ENCODE results near the gene RIIAD1.
A peak's percentile ranks its signal among the peaks of the same experiment; 100 is the strongest.
"Not testable (repeated sequence)": the region's sequence is repeated elsewhere in the genome, so short reads cannot be mapped to it uniquely, and the experiment has no call there.

RIIAD1 gene, protein sequence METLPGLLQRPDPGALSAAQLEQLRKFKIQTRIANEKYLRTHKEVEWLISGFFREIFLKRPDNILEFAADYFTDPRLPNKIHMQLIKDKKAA

DNA sequence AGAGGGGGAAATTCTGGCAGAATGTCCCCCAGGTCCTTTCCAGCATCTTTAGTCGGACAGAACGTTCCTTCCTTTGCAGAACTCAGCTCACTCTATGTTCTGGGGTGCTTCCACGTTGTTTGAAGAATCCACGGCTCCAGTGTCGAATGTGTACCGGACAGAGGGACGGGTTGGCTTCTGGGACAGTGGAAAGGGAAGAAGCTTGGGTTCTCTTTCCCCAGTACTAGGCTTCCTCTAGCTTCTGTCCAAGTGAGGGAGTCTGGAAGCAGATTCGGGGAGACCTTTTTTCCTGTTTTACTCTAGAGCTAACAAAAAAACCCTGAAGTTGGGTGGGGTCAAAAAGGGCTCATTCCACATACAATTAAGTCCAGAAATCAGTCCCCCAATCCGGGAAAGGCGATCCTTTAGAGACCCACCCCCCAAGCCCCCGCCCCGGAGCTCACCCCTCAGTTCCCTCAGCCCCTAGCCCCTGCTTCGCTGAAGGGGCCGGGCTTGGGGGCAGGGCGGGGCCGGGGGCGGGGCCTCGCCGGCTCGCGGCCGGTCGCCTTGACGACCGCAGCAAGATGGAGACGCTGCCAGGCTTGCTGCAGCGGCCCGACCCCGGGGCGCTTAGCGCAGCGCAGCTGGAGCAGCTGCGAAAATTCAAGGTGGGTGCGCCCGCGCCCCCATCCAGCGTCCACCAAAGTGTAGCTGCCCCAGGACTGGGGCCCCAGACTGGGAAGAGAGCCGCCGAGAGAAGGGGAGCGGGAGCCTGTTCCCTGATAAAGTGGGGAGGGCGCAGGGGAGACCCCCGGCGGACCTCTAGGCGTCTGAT, at the start of gene RIIAD1:
TSS of gene RIIAD1 (plus strand) at position 549 of the 814 bp plus-strand sequence. CDS start at position 564, 15 bp downstream.
- Mint-ChIP-seq H3K36me3 (no peaks in the 10 kb centered on the region), H3K9me3 (no peaks in the 10 kb centered on the region), H3K4me3 (peak within 1 kb of the TSS; percentile 85), H3K4me1 (peaks cover 26% of the 10 kb centered on the region), H3K27me3 (peaks cover 62% of the 10 kb centered on the region), H3K27ac (no peak within 1 kb of the TSS)
- ATAC-seq: peak; percentile 82

GRCh38 chr1:151673407-151673806, 47.9 kb upstream of the RIIAD1 start:
- H3K27me3 Mint-ChIP-seq: no peaks in the 10 kb centered on the region
- peaks cover 76% of the 10 kb centered on the region for H3K36me3 Mint-ChIP-seq
- no peak overlapping the region for H3K4me3 Mint-ChIP-seq
- H3K9me3 Mint-ChIP-seq: peaks cover 7% of the 10 kb centered on the region
- H3K27ac Mint-ChIP-seq: no peak overlapping the region
- ATAC-seq: no peak
- H3K4me1 Mint-ChIP-seq: no peaks in the 10 kb centered on the region

GRCh38 chr1:151680391-151680790, 40.9 kb upstream of the RIIAD1 start:
- ATAC-seq: no peak
- no peak overlapping the region for H3K4me3 Mint-ChIP-seq

GRCh38 chr1:151680826-151681225, 40.5 kb upstream of the RIIAD1 start:
- H3K4me3 Mint-ChIP-seq: no peak overlapping the region
- peaks cover 6% of the 10 kb centered on the region for H3K4me1 Mint-ChIP-seq
- no peak overlapping the region for H3K27ac Mint-ChIP-seq
- ATAC-seq: no peak
- peaks cover 39% of the 10 kb centered on the region for H3K36me3 Mint-ChIP-seq
- no peaks in the 10 kb centered on the region for H3K9me3 Mint-ChIP-seq
- no peaks in the 10 kb centered on the region for H3K27me3 Mint-ChIP-seq

More at GRCh38 chr1:151680391-151680790, 40.9 kb upstream of the RIIAD1 start:
- Mint-ChIP-seq H3K27me3 (no peaks in the 10 kb centered on the region), H3K9me3 (no peaks in the 10 kb centered on the region), H3K27ac (no peak overlapping the region), H3K36me3 (peaks cover 39% of the 10 kb centered on the region), H3K4me1 (peaks cover 6% of the 10 kb centered on the region)

DNA sequence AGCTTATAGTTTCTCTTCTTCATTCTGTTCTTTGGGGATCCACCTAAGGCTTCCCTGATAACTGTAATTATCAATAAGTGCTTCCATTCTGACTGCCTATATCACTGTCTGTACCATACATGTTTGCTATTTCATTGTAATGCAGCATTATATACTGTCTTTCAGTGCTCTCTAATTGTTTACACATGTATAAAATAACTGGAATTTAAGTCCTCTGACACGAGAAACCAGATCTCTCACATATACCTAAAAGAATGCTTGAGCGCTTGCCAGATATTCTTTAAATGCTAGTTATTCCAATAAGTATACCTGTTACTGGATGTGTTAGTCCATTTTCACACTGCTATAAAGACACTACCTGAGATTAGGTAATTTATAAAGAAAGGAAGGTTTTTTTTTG, 39.4 kb upstream of the RIIAD1 start:
- no peaks in the 10 kb centered on the region for H3K9me3 Mint-ChIP-seq
- no peaks in the 10 kb centered on the region for H3K27me3 Mint-ChIP-seq
- H3K27ac Mint-ChIP-seq: no peak overlapping the region
- H3K4me1 Mint-ChIP-seq: peaks cover 6% of the 10 kb centered on the region
- peaks cover 43% of the 10 kb centered on the region for H3K36me3 Mint-ChIP-seq
- H3K4me3 Mint-ChIP-seq: no peak overlapping the region
- ATAC-seq: no peak

DNA sequence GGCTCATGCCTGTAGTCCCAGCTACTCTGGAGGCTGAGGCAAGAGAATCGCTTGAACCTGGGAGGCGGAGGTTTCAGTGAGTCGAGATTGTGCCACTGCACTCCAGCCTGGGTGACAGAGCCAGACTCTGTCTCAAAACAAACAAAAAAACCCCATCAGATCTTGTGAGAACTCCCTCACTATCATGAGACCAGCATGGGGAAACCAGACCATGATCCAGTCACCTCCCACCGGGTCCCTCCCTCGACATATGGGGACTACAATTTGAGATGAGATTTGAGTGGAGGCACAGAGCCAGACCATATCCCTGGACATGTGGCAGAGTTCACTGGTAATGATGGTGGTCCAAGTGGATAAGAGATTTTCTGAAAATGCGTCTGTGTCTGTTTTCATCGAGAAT, 38.4 kb upstream of the RIIAD1 start:
- H3K4me3 Mint-ChIP-seq, H3K4me1 Mint-ChIP-seq, ATAC-seq, H3K27ac Mint-ChIP-seq, H3K9me3 Mint-ChIP-seq, H3K27me3 Mint-ChIP-seq: not testable (repeated sequence)
- H3K36me3 Mint-ChIP-seq: peaks cover 42% of the 10 kb centered on the region

GRCh38 chr1:151684128-151684527, 37.2 kb upstream of the RIIAD1 start:
- H3K36me3 Mint-ChIP-seq: peaks cover 34% of the 10 kb centered on the region
- H3K27me3 Mint-ChIP-seq: no peaks in the 10 kb centered on the region

GRCh38 chr1:151686561-151686960, 34.8 kb upstream of the RIIAD1 start:
- Mint-ChIP-seq H3K27me3 (no peaks in the 10 kb centered on the region), H3K27ac (no peak overlapping the region), H3K9me3 (no peaks in the 10 kb centered on the region), H3K4me1 (peaks cover 5% of the 10 kb centered on the region), H3K36me3 (peaks cover 19% of the 10 kb centered on the region), H3K4me3 (no peak overlapping the region)
- no peak for ATAC-seq

More at GRCh38 chr1:151684128-151684527, 37.2 kb upstream of the RIIAD1 start:
- no peak for ATAC-seq
- Mint-ChIP-seq H3K27ac (no peak overlapping the region), H3K4me1 (peaks cover 6% of the 10 kb centered on the region), H3K9me3 (no peaks in the 10 kb centered on the region), H3K4me3 (no peak overlapping the region)

GRCh38 chr1:151689494-151689893, 31.8 kb upstream of the RIIAD1 start:
- Mint-ChIP-seq H3K9me3 (no peaks in the 10 kb centered on the region), H3K4me1 (peaks cover 7% of the 10 kb centered on the region), H3K4me3 (no peak overlapping the region), H3K36me3 (peaks cover 35% of the 10 kb centered on the region), H3K27ac (no peak overlapping the region), H3K27me3 (no peaks in the 10 kb centered on the region)
- ATAC-seq: no peak

GRCh38 chr1:151692226-151692625, 29.1 kb upstream of the RIIAD1 start:
- Mint-ChIP-seq H3K9me3 (no peaks in the 10 kb centered on the region), H3K4me3 (no peak overlapping the region), H3K36me3 (peaks cover 54% of the 10 kb centered on the region), H3K4me1 (peaks cover 7% of the 10 kb centered on the region), H3K27ac (no peak overlapping the region), H3K27me3 (no peaks in the 10 kb centered on the region)
- no peak for ATAC-seq

GRCh38 chr1:151693057-151693651, 28.2 kb upstream of the RIIAD1 start:
- no peak overlapping the region for H3K4me3 Mint-ChIP-seq
- H3K9me3 Mint-ChIP-seq: no peaks in the 10 kb centered on the region
- H3K27me3 Mint-ChIP-seq: no peaks in the 10 kb centered on the region
- H3K36me3 Mint-ChIP-seq: peaks cover 63% of the 10 kb centered on the region
- peaks cover 7% of the 10 kb centered on the region for H3K4me1 Mint-ChIP-seq
- no peak overlapping the region for H3K27ac Mint-ChIP-seq
- ATAC-seq: no peak

DNA sequence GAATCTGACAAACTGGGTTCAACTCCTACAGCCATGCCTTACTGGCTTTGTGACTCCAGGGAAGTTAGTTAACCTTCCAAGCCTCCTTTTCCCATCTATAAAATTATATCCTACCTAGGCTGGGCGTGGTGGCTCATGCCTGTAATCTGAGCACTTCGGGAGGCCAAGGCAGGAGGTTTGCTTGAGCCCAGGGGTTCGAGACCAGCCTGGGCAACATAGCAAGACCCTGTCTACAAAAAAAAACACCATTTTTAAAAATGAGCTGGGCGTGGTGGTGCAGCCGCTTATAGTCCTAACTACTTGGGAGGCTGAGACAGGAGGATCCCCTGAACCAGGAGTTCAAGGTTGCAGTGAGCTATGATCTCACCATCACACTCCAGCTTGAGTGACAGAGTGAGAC, 19.8 kb upstream of the RIIAD1 start:
- Mint-ChIP-seq H3K27ac (no peak overlapping the region), H3K9me3 (no peaks in the 10 kb centered on the region), H3K4me1 (peaks cover 19% of the 10 kb centered on the region), H3K27me3 (peaks cover 9% of the 10 kb centered on the region), H3K36me3 (peaks cover 43% of the 10 kb centered on the region), H3K4me3 (no peak overlapping the region)
- ATAC-seq: no peak

- no peak for ATAC-seq
- Mint-ChIP-seq H3K27me3 (peaks cover 16% of the 10 kb centered on the region), H3K36me3 (peaks cover 30% of the 10 kb centered on the region), H3K4me3 (no peak overlapping the region), H3K4me1 (peaks cover 24% of the 10 kb centered on the region), H3K27ac (no peak overlapping the region), H3K9me3 (no peaks in the 10 kb centered on the region)
Measured at GRCh38 chr1:151702936-151703335, 18.4 kb upstream of the RIIAD1 start.

DNA sequence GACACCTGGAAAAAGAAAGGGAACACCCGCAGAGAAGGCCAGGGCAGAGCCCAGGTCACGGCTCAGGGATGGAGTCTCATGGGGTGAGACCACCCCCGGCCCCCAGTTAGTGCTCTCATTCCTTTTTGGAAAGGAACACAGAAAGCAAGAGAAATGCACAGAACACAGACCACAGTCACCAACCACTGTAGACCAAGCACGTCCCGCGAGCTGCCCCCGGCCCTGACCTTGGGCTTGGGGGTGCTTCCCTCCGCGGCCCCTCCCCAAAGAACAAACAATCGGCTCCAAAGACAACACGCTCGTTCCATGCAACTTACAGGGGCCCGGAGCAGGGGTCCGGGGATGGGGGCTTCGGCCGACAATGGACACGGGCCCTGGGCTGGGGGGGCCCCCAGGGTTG, 17.5 kb upstream of the RIIAD1 start:
- Mint-ChIP-seq H3K4me1 (peaks cover 24% of the 10 kb centered on the region), H3K9me3 (no peaks in the 10 kb centered on the region), H3K4me3 (no peak overlapping the region)

GRCh38 chr1:151704246-151704645, 17.1 kb upstream of the RIIAD1 start:
- ATAC-seq: no peak
- Mint-ChIP-seq H3K36me3 (peaks cover 21% of the 10 kb centered on the region), H3K4me3 (no peak overlapping the region), H3K9me3 (no peaks in the 10 kb centered on the region), H3K27ac (no peak overlapping the region), H3K4me1 (peaks cover 24% of the 10 kb centered on the region), H3K27me3 (peaks cover 16% of the 10 kb centered on the region)

More for the DNA sequence above, 17.5 kb upstream of the RIIAD1 start:
- ATAC-seq: no peak
- peaks cover 24% of the 10 kb centered on the region for H3K36me3 Mint-ChIP-seq
- H3K27ac Mint-ChIP-seq: no peak overlapping the region
- peaks cover 16% of the 10 kb centered on the region for H3K27me3 Mint-ChIP-seq

DNA sequence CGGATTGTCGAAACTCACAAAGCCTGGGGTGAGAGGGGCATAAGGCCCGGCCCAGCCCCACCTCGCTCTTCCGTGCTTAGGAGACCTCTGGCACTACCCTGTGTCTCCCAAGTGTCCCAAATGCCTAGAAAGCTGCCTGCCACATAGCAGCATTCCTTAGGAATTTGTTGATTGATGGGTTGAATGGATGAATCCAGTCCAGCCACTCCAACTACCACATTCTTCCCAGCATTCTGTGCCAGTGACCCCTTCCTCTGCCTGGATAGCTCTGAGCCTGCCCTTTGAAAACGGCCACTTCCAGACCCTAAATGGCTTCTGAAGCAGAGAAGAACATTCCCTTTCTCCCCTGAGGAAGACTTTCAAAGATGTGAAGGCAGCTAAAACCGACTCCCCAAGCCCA, 16.2 kb upstream of the RIIAD1 start:
- ATAC-seq: no peak
- peaks cover 25% of the 10 kb centered on the region for H3K27me3 Mint-ChIP-seq
- H3K4me3 Mint-ChIP-seq: no peak overlapping the region
- peaks cover 12% of the 10 kb centered on the region for H3K36me3 Mint-ChIP-seq
- H3K4me1 Mint-ChIP-seq: peaks cover 24% of the 10 kb centered on the region
- no peak overlapping the region for H3K27ac Mint-ChIP-seq
- no peaks in the 10 kb centered on the region for H3K9me3 Mint-ChIP-seq
